Omental fat pad (tissue), 4 donors: ENCODE data around the gene HOXD8. TPM values are rescaled to one million over a fixed set of nuclear protein-coding genes. Genes with fewer than 3 reads are reported as not detected.

Experiments
- ATAC-seq: fragments of 150-250 bp; one replicate; pipeline ENCODE4 v1.9.1; 2016; ENCODE audit warnings: mild to moderate bottlenecking, moderate library complexity; ENCODE audit not compliant: low FRiP score
- DNase-seq: peaks from one replicate; pipeline ENCODE4 v3.0.0-alpha.2; 2019; ENCODE audit warnings: low spot score
- total RNA-seq, 4 donors: library from RNA; depleted of rRNA; stranded (reverse); fragments of >200 nt; gene quantifications; one replicate each; pipeline ENCODE4 v1.1.0, GENCODE V29; 2016
- TF ChIP-seq, protein P1 (sequence below), 3 donors: fragments of 450-650 bp; IDR thresholded peaks; one replicate each; pipeline ENCODE4 v1.5.1; 2016 to 2017; ENCODE audit warnings: antibody characterized with exemption in 3 of 3, mild to moderate bottlenecking in 3 of 3, moderate library complexity in 2 of 3

Gene HOXD8
- total RNA-seq, 4 donors from 2014 or later: 3.7 to 24.6 (median 7.6) TPM

DNA sequence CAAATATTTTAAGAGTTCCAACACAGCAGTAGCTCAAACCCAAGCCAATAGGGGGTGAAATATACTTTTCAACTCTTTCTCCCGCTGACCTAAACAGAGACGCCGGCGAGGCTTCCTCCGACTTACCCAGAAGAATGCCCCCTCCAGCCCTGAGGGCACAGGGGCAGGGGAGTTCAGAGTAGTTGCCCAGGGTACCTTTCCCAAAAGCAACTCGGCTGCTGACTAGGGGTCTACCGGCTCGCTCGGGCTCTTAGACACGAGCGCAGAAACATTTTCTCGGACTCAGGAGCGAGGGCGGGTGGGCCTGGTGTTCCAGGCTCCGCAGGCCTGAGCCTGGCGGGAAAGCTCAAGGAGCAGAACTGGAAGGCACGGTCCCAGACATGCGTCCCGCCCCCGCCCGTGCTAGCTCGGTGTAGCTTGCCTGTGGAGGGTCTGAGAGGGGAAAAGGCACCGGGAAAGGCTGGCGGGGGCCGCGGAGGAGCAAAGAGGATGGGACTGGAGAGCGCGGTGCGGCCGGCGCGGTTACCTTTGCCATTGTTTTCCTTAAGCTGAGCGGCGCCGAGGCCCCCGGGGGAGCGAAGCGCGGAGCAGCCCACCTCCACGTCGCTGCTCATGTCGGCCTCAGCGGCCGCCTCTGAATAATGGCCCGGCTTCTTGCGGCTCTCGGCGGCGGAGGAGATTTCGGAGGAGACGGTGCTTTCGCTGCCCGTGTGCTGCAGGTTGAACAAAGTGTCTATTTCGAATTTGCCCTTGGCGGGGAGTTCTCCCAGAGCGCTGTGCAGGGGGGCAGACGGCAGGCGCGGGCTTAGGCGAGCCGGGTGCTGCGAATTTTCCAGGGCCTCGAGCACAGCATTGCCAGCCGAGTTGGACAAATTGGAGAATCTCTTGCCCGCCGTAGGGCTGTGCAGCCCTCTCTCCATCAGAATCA lies 46.4 kb upstream of the HOXD8 start:
- no peak for DNase-seq
- TF ChIP-seq, protein P1, sequence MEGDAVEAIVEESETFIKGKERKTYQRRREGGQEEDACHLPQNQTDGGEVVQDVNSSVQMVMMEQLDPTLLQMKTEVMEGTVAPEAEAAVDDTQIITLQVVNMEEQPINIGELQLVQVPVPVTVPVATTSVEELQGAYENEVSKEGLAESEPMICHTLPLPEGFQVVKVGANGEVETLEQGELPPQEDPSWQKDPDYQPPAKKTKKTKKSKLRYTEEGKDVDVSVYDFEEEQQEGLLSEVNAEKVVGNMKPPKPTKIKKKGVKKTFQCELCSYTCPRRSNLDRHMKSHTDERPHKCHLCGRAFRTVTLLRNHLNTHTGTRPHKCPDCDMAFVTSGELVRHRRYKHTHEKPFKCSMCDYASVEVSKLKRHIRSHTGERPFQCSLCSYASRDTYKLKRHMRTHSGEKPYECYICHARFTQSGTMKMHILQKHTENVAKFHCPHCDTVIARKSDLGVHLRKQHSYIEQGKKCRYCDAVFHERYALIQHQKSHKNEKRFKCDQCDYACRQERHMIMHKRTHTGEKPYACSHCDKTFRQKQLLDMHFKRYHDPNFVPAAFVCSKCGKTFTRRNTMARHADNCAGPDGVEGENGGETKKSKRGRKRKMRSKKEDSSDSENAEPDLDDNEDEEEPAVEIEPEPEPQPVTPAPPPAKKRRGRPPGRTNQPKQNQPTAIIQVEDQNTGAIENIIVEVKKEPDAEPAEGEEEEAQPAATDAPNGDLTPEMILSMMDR (IDR thresholded peaks at IDR 0.05): no peak
- no peak for ATAC-seq

- no peak for ATAC-seq
Observed at GRCh38 chr2:176083796-176084261, 45.7 kb upstream of the HOXD8 start, which contains the start of gene EVX2. TSS of gene EVX2 (minus strand) at chr2:176083962. CDS start at chr2:176083776, 186 bp downstream.

DNA sequence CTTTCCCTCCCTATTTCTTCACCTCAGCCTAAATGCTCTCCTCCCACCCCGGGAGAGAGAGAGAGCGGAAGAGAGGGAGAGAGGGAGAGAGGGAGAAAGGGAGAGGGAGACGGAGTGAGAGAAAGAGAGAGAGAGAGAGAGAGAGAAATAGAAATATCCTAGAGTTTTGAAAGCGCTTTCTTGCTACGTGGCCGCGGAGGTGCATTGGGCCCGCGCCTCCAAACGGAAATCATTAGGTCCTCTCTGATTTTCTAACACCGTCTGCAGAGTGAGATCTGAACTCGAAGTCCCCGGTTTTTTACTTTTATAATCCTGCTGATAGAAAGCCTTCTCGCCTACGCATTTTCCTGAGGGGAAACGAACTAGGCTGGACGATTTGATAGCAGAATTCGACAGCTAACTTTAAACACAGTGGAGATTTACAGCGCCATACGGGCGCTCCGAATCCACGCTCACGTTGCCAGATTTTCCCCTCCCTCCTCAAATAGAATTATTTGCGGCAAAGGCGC lies 44.8 kb upstream of the HOXD8 start:
- no peak for DNase-seq
- ATAC-seq: no peak
- TF ChIP-seq, protein P1 (IDR thresholded peaks at IDR 0.05): no peak

More at GRCh38 chr2:176083796-176084261, 45.7 kb upstream of the HOXD8 start, which contains the start of gene EVX2:
- no peak for DNase-seq
- TF ChIP-seq, protein P1 (IDR thresholded peaks at IDR 0.05): no peak

- DNase-seq: no peak
- TF ChIP-seq, protein P1 (IDR thresholded peaks at IDR 0.05): no peak
- ATAC-seq: no peak
Observed at GRCh38 chr2:176085120-176085788, 44.3 kb upstream of the HOXD8 start.

GRCh38 chr2:176085861-176086771 lies 43.4 kb upstream of the HOXD8 start:
- DNase-seq: no peak
- TF ChIP-seq, protein P1 (IDR thresholded peaks at IDR 0.05): no peak
- no peak for ATAC-seq
